Uterus (tissue), 2 donors: Measurements from ENCODE around the gene DNAH10.

Experiments
- POLR2A ChIP-seq, 2 donors: fragments of 450-650 bp; IDR thresholded peaks; one replicate each; pipeline ENCODE4 v1.6.1; 2016; ENCODE audit warnings: antibody characterized with exemption in 2 of 2, mild to moderate bottlenecking in 1 of 2, moderate library complexity in 1 of 2
- TF ChIP-seq, protein P1 (sequence below), 4 experiments: fragments of 200-600 bp in 2 of 4; fragments of 450-650 bp in 2 of 4; sonication (generic) in 2 of 4; IDR thresholded peaks; one replicate each; pipeline ENCODE4 v1.5.1; 2016 to 2019; ENCODE audit warnings: antibody characterized with exemption in 4 of 4, mild to moderate bottlenecking in 2 of 4, moderate library complexity in 1 of 4

- TF ChIP-seq POLR2A (IDR thresholded peaks at IDR 0.05) = no peak
- TF ChIP-seq, protein P1, sequence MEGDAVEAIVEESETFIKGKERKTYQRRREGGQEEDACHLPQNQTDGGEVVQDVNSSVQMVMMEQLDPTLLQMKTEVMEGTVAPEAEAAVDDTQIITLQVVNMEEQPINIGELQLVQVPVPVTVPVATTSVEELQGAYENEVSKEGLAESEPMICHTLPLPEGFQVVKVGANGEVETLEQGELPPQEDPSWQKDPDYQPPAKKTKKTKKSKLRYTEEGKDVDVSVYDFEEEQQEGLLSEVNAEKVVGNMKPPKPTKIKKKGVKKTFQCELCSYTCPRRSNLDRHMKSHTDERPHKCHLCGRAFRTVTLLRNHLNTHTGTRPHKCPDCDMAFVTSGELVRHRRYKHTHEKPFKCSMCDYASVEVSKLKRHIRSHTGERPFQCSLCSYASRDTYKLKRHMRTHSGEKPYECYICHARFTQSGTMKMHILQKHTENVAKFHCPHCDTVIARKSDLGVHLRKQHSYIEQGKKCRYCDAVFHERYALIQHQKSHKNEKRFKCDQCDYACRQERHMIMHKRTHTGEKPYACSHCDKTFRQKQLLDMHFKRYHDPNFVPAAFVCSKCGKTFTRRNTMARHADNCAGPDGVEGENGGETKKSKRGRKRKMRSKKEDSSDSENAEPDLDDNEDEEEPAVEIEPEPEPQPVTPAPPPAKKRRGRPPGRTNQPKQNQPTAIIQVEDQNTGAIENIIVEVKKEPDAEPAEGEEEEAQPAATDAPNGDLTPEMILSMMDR (IDR thresholded peaks at IDR 0.05) = no peak
Measured at GRCh38 chr12:123807670-123808069, 45.6 kb downstream of the DNAH10 start.
